Measurements from ENCODE around the gene CEACAM19. TPM values are rescaled to one million over a fixed set of nuclear protein-coding genes. Genes with fewer than 3 reads are reported as not detected.

CEACAM19 gene
- polyA plus RNA-seq, 2 of the 4 experiments (the other 2 are of a cell fraction): 7.2 to 8.2 TPM

DNA sequence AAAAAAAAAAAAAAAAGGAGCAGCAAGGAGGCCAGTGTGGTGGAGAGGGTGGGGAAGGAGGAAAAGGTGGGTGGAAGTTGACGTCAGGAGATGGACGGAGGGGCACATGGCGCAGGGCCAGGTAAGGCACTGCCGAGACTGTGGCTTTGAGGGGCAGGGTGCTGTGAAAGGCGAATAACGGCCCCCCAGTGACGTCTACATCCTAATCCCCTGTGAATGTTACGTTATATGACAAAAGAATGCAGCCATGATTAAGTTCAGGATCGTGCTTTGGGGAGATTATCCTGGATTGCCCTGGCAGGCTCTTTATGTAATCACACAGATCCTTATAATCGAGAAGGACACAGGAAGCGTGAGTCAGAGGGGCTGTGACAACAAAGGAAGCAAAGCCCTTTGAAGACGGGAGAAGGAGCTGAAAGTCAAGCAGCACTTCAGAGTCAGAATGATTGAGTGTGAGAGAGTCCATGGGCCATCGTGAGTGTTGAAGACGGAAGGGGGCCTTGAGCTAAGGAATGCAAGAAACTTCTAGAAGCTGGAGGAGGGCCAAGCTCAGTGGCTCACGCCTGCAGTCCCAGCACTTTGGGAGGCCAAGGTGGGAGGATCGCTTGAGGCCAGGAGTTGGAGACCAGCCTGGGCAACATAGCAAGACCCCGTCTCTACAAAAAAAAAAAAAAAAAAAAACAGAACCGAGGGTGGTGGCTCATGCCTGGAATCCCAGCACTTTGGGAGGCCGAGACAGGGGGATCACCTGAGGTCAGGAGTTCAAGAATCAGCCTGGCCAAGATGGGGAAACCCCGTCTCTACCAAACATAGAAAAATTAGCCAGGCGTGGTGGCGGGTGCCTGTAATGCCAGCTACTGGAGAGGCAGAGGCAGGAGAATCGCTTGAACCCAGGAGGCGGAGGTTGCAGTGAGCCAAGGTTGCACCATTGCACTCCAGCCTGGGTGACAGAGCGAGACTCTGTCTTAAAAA is 13.9 kb downstream of the CEACAM19 start (continued):
- peak; percentile 12; the same call in 1 of the 2 replicates for TF ChIP-seq ZSCAN20 (CRISPR knock-in tag; IDR thresholded peaks at IDR 0.05)
- 0 out of 2 replicates have a peak, but pooled peaks have one; percentile 10 for TF ChIP-seq RFX5 (IDR thresholded peaks at IDR 0.05)
- TF ChIP-seq RNF2 (IDR thresholded peaks at IDR 0.05; ENCODE audit: borderline replicate concordance, low read depth): no peak
- TF ChIP-seq JUN (IDR thresholded peaks at IDR 0.05): peak; percentile 95 to 99; a peak in 4 of 5 replicates
- no peak for TF ChIP-seq KDM5A (IDR thresholded peaks at IDR 0.05)
- TF ChIP-seq, protein P1, sequence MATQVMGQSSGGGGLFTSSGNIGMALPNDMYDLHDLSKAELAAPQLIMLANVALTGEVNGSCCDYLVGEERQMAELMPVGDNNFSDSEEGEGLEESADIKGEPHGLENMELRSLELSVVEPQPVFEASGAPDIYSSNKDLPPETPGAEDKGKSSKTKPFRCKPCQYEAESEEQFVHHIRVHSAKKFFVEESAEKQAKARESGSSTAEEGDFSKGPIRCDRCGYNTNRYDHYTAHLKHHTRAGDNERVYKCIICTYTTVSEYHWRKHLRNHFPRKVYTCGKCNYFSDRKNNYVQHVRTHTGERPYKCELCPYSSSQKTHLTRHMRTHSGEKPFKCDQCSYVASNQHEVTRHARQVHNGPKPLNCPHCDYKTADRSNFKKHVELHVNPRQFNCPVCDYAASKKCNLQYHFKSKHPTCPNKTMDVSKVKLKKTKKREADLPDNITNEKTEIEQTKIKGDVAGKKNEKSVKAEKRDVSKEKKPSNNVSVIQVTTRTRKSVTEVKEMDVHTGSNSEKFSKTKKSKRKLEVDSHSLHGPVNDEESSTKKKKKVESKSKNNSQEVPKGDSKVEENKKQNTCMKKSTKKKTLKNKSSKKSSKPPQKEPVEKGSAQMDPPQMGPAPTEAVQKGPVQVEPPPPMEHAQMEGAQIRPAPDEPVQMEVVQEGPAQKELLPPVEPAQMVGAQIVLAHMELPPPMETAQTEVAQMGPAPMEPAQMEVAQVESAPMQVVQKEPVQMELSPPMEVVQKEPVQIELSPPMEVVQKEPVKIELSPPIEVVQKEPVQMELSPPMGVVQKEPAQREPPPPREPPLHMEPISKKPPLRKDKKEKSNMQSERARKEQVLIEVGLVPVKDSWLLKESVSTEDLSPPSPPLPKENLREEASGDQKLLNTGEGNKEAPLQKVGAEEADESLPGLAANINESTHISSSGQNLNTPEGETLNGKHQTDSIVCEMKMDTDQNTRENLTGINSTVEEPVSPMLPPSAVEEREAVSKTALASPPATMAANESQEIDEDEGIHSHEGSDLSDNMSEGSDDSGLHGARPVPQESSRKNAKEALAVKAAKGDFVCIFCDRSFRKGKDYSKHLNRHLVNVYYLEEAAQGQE (IDR thresholded peaks at IDR 0.05): no peak
- TF ChIP-seq SMC3 (IDR thresholded peaks at IDR 0.05): peak; percentile 37; the same call in 1 of the 3 replicates
- TF ChIP-seq KDM1A (IDR thresholded peaks at IDR 0.05; ENCODE audit: low read depth): no peak
- peak; percentile 98 to 99 for TF ChIP-seq EP300 (IDR thresholded peaks at IDR 0.05)
- peak; percentile 55 for TF ChIP-seq HOXB13 (CRISPR knock-in tag; IDR thresholded peaks at IDR 0.05; ENCODE audit: low read depth)
- TF ChIP-seq MYC (IDR thresholded peaks at IDR 0.05; ENCODE audit: borderline replicate concordance, low read length): peak; percentile 47; the same call in 1 of the 2 replicates
- TF ChIP-seq, protein P2, sequence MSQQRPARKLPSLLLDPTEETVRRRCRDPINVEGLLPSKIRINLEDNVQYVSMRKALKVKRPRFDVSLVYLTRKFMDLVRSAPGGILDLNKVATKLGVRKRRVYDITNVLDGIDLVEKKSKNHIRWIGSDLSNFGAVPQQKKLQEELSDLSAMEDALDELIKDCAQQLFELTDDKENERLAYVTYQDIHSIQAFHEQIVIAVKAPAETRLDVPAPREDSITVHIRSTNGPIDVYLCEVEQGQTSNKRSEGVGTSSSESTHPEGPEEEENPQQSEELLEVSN (IDR thresholded peaks at IDR 0.05; ENCODE audit: borderline replicate concordance, low read depth): peak; percentile 67
- TF ChIP-seq, protein P3, sequence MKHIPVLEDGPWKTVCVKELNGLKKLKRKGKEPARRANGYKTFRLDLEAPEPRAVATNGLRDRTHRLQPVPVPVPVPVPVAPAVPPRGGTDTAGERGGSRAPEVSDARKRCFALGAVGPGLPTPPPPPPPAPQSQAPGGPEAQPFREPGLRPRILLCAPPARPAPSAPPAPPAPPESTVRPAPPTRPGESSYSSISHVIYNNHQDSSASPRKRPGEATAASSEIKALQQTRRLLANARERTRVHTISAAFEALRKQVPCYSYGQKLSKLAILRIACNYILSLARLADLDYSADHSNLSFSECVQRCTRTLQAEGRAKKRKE (CRISPR knock-in tag; IDR thresholded peaks at IDR 0.05; ENCODE audit: low read depth): 0 out of 2 replicates have a peak, but pooled peaks have one; percentile 15
- no peak for TF ChIP-seq NPAS2 (CRISPR knock-in tag; IDR thresholded peaks at IDR 0.05; ENCODE audit: borderline replicate concordance)
- TF ChIP-seq CEBPB (IDR thresholded peaks at IDR 0.05): peak; percentile 77 to 87
- peak; percentile 40; the same call in 1 of the 2 replicates for TF ChIP-seq EHF (CRISPR knock-in tag; IDR thresholded peaks at IDR 0.05)
- TF ChIP-seq, protein P4, sequence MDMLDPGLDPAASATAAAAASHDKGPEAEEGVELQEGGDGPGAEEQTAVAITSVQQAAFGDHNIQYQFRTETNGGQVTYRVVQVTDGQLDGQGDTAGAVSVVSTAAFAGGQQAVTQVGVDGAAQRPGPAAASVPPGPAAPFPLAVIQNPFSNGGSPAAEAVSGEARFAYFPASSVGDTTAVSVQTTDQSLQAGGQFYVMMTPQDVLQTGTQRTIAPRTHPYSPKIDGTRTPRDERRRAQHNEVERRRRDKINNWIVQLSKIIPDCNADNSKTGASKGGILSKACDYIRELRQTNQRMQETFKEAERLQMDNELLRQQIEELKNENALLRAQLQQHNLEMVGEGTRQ (IDR thresholded peaks at IDR 0.05): no peak
- peak; percentile 13 for TF ChIP-seq CHD2 (IDR thresholded peaks at IDR 0.05; ENCODE audit: low read length, partially characterized antibody)
- TF ChIP-seq, protein P5, sequence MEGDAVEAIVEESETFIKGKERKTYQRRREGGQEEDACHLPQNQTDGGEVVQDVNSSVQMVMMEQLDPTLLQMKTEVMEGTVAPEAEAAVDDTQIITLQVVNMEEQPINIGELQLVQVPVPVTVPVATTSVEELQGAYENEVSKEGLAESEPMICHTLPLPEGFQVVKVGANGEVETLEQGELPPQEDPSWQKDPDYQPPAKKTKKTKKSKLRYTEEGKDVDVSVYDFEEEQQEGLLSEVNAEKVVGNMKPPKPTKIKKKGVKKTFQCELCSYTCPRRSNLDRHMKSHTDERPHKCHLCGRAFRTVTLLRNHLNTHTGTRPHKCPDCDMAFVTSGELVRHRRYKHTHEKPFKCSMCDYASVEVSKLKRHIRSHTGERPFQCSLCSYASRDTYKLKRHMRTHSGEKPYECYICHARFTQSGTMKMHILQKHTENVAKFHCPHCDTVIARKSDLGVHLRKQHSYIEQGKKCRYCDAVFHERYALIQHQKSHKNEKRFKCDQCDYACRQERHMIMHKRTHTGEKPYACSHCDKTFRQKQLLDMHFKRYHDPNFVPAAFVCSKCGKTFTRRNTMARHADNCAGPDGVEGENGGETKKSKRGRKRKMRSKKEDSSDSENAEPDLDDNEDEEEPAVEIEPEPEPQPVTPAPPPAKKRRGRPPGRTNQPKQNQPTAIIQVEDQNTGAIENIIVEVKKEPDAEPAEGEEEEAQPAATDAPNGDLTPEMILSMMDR (IDR thresholded peaks at IDR 0.05): no peak
- TF ChIP-seq POLR2AphosphoS2 (conservative IDR thresholded peaks at IDR 0.05; ENCODE audit: low read length): no peak; the same call in 1 of the 2 replicates
- no peak for TF ChIP-seq PHF8 (IDR thresholded peaks at IDR 0.05; ENCODE audit: borderline replicate concordance, low read depth)
- no peak for TF ChIP-seq RCOR1 (IDR thresholded peaks at IDR 0.05; ENCODE audit: low read depth, low read length)
- TF ChIP-seq, protein P6, sequence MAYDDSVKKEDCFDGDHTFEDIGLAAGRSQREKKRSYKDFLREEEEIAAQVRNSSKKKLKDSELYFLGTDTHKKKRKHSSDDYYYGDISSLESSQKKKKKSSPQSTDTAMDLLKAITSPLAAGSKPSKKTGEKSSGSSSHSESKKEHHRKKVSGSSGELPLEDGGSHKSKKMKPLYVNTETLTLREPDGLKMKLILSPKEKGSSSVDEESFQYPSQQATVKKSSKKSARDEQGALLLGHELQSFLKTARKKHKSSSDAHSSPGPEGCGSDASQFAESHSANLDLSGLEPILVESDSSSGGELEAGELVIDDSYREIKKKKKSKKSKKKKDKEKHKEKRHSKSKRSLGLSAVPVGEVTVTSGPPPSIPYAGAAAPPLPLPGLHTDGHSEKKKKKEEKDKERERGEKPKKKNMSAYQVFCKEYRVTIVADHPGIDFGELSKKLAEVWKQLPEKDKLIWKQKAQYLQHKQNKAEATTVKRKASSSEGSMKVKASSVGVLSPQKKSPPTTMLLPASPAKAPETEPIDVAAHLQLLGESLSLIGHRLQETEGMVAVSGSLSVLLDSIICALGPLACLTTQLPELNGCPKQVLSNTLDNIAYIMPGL (CRISPR knock-in tag; IDR thresholded peaks at IDR 0.05; ENCODE audit: borderline replicate concordance): no peak
- TF ChIP-seq TP53 (CRISPR knock-in tag; IDR thresholded peaks at IDR 0.05): no peak; the same call in none of the 2 replicates
- peak; percentile 96 for TF ChIP-seq GATA3 (IDR thresholded peaks at IDR 0.05; ENCODE audit: borderline replicate concordance)
- no peak for TF ChIP-seq ZC3H11A (IDR thresholded peaks at IDR 0.05)
- TF ChIP-seq HEYL (CRISPR knock-in tag; IDR thresholded peaks at IDR 0.05): no peak; the same call in 1 of the 2 replicates
- TF ChIP-seq, protein P7, sequence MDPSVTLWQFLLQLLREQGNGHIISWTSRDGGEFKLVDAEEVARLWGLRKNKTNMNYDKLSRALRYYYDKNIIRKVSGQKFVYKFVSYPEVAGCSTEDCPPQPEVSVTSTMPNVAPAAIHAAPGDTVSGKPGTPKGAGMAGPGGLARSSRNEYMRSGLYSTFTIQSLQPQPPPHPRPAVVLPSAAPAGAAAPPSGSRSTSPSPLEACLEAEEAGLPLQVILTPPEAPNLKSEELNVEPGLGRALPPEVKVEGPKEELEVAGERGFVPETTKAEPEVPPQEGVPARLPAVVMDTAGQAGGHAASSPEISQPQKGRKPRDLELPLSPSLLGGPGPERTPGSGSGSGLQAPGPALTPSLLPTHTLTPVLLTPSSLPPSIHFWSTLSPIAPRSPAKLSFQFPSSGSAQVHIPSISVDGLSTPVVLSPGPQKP (IDR thresholded peaks at IDR 0.05; ENCODE audit: low read depth, low read length): no peak; the same call in 1 of the 2 replicates

Data from A549 (cell line).